ENCODE data around the gene TMEM94.

- TF ChIP-seq POLR2A (IDR thresholded peaks at IDR 0.05), result no peak
- no peak for TF ChIP-seq CTCF (IDR thresholded peaks at IDR 0.05)
- no peak for TF ChIP-seq EP300 (IDR thresholded peaks at IDR 0.05)
- no peak for TF ChIP-seq POLR2AphosphoS5 (IDR thresholded peaks at IDR 0.05)
Observed at GRCh38 chr17:75518201-75518600, 61.8 kb downstream of the TMEM94 start.

Data from gastroesophageal sphincter (tissue), 3 donors.